HG02588 (cell line): ENCODE data around the gene MGMT.

Source experiments
- ATAC-seq: cut with Tn5 transposase; IDR thresholded peaks from one replicate; pipeline ENCODE4 v1.9.1; 2021; ENCODE audit warnings: mild to moderate bottlenecking, moderate library complexity; ENCODE audit not compliant: unreplicated experiment

MGMT gene

DNA sequence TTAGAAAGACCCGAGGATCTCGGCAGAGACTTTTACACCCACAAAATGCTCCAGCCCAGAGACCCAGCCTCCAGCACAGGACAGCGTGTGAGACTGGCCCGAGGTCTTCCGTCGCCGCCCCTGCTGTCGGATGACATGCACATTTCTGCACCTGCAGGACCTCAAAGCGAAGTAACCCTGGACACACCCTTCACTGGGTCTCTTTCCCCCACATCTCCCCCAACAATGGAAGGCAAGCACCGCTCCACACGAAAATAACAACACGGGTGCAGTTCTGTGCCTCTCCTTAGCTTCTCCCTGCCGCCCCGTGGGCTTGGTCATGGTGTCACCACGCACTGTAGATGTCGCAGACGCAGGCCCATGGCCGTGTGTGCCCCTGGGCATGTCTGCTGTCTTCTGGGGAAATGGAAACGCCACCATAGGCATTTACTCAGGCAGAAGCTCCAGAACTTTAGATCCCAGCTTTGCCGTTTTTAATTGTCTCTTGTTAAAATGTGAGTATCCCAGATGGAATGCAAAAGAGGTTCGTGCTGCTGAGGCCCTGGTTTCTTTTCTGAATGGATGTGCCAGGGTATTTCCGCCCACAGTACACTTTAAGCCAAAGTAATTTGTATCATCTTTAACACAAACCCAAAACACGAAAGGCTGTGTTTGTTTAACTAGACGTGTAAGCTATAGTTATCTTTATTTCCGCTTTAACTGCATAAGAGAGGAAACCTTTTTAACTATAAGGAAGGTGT is 237.9 kb downstream of the MGMT start:
- no peak for ATAC-seq

GRCh38 chr10:129705676-129706075 is 238.6 kb downstream of the MGMT start:
- no peak for ATAC-seq

DNA sequence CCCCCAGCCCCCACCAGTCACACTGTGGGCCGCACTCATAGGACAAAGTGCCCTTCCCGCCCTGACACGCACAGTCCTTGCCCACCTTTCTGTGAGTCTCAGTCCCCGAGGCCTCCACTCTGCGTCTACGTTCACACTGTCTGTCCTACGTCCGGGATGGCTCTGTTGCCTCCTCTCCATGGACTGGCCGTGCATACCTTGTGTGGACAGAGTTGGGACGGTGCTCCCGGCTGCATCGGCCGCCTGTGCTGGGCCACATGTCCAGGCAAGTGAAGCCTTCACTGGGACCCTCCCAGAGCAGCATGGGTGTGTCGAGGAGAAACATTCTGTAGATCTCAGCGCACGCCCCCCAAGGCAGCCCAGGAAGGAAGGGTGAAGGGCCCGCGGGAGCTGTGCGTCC is 239.0 kb downstream of the MGMT start:
- no peak for ATAC-seq

GRCh38 chr10:129706523-129706922 is 239.5 kb downstream of the MGMT start:
- ATAC-seq: no peak

DNA sequence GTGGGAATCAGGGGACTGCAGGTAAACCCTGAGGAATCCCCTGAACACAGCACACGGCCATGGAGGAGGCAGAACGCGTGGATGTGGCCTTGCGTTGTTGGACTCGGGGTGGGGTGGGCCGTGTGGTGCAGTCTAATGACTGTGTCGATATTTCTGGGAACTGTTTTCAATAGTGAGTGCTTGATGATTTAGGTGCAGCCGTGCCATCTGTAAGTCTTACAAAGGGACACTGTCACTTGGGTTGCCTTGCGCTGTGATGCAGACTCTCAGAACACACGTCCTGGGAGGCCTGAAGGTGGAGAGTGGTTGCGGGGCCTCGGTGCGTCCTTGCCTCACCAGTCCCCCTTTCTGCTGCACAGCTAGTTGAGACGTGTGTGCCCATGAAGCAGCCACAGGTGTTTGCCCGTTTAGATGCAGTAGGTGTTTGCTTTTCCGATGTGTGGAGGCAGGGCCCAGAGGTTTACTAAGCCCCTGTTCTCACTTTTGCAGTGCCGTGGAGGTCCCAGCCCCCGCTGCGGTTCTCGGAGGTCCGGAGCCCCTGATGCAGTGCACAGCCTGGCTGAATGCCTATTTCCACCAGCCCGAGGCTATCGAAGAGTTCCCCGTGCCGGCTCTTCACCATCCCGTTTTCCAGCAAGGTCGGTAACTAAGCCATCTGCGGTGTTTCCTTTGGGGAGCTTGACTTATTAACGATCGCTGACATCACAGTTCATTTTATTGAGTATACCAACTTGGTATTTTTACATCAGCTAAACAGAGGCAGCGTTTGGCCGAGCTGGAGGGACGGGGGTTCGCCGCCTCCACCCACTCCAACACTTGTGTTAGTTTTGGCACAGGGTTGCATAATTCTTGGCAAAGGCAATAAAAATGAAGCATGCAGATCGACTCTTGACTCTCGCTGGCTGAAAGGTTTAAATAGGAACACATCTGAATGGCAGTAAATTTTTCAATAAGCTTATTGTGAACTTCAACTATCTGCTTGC is 240.7 kb downstream of the MGMT start:
- ATAC-seq: no peak

DNA sequence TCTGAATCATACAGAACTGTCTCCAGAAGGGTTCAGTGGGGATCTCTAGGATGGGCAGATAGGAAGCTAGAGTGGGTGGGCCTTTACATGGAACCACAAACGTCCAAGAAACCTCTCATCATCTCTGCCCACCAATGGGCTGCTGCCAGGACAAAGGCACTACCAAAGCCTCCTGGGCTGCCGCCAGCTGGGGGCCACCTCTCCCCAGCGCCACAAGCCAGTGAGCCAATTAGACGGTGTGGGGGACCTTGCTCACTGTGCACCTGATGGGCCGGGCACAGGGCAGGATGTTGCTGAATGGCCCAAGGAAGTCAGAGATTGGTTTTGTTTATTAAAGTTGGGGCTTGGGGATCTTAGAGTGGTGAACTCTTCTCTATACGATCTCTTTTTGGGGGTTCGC is 242.1 kb downstream of the MGMT start:
- no peak for ATAC-seq

DNA sequence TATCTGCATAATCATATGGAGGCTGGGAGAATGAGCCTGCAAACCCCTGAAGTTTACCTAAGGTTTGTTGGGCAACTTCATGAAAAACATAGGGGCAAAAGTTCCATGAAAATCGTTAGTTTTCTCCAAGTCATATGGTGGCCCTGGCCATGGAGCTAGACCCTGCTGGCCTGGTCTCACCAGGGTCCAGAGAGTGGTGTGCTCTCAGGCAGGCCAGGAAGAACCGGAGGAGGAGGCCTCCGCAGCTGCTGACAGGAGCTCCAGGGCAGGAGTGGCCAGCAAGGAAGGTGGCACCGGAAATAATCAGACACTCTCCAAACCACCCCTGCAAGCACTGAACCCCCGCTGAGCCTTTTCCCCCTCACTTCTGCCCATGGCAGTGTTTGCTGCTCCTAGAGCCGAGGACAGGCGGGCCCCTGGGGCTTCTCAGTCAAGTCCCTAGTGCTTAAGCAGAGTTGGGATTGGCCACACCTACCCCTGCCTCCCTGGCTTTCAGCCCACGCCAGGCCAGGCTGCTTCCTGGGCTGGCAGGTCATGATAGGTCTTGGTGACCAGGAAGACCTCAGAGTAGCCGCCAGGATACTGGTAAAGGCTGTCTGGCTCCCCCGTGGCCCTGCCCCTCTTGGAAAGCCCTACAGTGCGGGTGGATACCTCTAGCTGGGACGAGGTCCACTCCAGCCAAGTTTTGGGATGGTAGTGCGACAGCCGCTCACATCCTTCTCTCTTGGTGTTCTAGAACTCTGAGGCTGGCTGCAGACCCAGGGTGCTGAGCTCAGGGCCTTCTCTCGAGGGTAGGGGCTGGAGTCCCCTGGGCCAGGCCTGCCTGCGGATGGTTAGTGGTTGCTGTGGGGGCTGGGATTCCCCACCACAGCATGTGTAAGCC is 242.8 kb downstream of the MGMT start:
- no peak for ATAC-seq

DNA sequence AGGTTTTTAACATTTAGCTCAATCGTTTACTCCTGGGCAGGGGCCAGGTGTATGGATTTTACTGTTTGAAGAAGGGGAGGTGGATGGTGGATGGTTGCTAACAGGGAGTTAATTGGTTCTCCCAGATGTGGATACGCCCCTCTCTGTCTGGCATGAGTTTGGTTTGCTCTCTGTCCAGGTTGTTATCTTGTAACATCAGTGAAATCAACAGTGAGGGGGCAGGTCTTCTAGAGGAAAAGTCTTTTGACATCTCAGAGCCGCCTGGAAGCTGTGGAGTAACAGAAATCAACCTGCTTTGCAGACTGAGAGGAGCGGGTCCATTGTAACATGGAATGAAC is 243.4 kb downstream of the MGMT start:
- ATAC-seq: no peak

GRCh38 chr10:129711291-129711690 is 244.2 kb downstream of the MGMT start:
- ATAC-seq: no peak

DNA sequence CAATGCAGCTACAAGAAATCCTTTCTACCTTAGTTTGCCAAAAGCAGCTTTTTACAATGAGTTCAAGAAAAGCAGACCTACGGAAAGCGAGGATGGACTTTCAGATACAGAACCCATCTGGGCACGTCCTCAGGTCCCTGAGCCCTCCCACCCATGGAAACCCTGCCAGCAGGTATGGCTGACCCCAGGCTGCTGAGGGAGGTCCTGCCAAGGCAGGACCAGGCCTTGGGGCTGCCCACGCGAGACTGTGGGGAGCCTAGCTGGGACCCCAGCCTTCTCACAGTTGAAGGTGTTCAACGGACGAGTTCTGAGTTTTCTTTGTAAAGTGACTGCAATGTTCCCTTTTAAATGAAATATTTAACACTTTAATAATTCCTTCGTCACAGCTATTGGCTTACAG is 245.0 kb downstream of the MGMT start:
- ATAC-seq: no peak

DNA sequence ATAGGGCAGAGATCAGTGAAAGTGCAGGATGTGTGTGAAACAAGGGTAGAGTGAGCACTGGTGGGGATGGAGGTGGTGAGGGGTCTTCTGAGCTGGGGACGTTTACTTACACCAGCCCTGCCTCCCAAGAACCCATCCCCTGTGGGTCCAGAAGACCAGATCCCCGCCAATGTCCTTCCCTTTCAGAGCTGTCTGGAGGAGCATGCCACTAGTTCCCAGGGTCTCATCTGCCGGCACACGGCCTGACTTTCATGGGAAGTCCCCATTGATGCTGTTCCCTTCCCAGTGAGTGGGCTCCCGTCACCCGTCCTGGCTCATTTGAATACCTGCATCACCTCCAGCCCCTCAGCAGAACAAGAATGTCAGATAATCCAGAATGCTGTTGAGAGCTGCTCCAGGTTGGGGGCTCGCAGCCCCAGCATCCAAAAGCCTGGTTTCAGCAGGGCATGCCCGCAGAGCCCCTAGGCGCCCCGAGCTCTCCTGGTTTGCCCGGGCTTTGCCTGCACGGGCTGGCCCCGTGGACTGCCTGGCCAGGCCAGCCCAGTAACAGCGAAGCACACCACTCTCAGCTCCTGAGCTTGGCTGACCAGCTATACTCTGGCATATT is 246.7 kb downstream of the MGMT start:
- no peak for ATAC-seq

GRCh38 chr10:129715805-129716204 is 248.8 kb downstream of the MGMT start:
- no peak for ATAC-seq

DNA sequence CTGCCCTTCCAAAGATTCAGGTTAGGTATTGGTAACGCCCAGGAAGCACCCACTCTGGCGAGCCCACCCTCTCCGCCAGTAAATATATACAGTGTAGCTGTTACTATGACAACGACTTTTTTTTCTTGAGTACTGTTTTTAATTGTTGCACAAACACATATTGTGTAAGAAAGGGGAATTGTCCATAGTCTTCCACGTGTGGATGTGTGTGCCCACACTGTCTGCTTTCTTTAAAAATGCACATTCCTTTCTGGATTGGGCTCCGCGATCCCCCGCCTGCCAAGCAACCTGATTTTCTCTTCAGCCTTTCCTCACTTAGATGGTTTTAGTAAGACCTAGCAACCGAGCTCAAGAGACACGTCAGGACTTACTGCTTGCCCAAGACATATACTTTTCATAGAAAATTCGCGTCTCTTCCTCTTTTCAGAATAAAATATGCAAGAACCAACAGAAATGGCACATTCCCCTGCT is 249.2 kb downstream of the MGMT start:
- ATAC-seq: no peak

- no peak for ATAC-seq
Observed at GRCh38 chr10:129716881-129717280, 249.8 kb downstream of the MGMT start.

- ATAC-seq: no peak
Observed at GRCh38 chr10:129717816-129718547, 250.9 kb downstream of the MGMT start.

DNA sequence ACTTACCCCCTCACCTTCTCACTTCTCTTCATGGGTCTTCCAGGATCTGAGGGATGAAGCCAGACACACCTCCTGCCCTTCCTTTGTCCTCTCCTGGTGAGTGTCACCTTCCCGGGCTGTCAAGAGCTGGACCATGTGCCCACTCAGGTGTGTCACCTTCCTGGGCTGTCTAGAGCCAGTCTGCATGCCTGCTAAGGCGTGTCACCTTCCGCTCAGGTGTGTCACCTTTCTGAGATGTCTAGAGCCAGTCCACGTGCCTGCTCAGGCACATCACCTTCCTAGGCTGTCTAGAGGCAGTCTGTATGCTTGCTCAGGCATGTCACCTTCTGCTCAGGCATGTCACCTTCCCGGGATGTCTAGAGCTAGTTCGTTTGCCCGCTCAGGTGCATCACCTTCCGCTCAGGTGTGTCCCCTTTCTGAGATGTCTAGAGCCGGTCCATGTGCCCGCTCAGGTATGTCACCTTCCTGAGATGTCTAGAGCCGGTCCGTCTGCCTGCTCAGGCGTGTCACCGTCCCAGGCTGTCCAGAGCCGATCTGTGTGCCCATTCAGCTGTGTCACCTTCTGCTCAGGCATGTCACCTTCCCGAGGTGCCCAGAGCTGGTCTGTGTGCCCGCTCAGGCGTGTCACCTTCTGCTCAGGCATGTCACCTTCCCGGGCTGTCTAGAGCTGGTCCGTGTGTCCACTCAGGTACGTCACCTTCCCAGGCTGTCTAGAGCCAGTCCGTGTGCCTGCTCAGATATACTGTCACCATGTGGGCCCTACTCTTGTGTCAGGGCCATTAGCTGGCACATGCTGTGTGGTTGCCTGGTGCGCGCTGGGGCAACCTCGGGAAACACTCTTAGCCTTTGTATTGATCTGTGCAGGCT is 251.7 kb downstream of the MGMT start:
- ATAC-seq: no peak

DNA sequence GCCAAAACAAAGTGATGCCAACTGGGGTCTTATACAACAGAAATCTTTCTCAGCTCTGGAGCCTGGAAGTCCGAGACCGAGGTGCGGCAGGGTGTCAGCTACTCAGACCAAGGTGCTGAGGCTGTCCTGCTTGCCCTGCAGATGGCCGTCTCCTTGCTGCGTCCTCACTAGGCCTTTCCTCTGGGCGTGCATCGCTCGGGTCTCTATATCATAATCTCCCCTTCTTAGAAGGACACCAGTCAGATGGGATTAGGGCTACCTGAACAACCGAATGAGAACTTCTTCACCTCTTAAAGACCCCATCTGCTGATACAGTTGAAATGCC is 252.3 kb downstream of the MGMT start:
- ATAC-seq: no peak

DNA sequence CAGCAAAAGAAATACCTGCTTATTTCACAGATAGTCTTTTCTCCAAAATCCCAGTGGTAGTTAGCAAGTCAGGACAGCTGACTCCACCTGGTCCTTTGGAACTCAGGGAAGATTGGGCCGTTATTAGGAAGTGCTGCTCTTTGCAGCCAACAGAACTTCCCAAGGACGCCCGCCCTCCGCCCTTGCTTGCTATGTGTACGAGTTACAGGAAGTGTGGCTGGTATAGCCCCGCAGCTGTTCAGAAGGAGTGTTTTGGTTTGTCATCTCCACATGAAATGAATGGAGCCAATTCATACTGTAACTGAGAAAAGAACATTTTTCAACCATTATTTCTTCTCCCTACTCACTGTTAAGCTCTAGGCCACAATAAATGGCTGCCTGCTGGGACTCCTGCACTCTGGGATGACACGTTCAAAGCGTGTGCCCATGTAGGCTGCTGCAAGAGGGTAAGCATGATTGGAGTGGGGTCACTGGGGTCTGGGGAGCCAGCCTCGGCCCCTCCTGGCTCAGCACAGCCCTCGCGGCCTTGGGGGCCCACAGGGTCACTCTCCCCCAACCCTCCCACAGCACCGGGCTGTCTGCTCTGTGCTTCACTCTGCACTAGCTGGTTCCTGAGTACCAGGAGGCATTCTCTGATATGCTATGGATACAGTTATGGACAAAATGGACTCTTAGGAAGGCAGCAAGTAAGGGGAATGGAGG is 253.0 kb downstream of the MGMT start:
- ATAC-seq: no peak

DNA sequence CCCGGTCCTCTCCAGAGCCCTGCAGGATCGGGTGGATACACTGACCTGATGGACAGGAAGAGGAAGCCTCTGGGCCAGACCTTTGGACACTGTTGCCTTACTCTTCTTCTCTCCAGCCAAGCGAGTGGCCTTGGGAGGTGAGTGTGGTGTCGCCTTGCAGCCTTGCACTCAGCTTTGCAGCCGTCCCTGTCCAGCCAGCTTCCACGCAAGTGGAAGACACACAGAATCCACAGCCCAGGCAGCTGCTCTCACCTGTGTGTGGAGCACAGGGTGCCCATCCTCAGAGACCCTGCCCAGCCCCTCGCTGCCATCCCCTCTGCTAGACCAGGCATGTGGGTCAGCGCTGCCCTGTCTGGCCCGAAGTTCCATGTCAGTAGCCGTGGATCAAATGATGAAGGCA is 258.0 kb downstream of the MGMT start:
- ATAC-seq: no peak
